Stimulated activated naive CD8-positive, alpha-beta T cell treated with anti-CD3 and anti-CD28 coated beads, Interleukin-15, Interleukin-2, amounts not matched to agents 100 U/mL and 50 U/mL, for 24 hours (primary cell): ENCODE measurements around the gene CHSY3.
A peak's percentile ranks its signal among the peaks of the same experiment; 100 is the strongest.

Experiments used
- ATAC-seq: fragments of 150-1000 bp; cut with Tn5 transposase; one replicate; pipeline ENCODE4 v1.10.0; 2021
- DNase-seq: peaks from one replicate; pipeline ENCODE4 v3.0.0; 2021

CHSY3 gene

DNA sequence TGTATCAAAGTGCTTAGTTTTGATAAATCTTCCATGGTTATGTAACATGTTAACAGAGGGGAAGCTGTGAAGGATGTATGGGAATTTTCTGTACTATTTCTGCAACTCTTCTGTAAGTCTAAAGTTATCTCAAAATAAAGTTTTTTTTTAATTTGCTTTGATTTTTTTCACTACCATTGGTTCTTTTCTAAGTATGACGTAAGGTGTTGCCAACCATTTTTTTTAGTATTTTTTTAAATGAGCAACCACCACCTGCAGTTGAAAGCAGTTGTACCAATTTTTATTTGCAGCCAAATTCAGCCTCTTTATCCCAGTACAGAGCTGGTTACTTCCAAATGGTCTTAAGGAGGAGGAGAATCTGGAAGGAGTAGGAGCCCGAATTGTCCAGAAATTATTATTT is 192.2 kb downstream of the CHSY3 start:
- DNase-seq: no peak
- ATAC-seq: no peak

DNA sequence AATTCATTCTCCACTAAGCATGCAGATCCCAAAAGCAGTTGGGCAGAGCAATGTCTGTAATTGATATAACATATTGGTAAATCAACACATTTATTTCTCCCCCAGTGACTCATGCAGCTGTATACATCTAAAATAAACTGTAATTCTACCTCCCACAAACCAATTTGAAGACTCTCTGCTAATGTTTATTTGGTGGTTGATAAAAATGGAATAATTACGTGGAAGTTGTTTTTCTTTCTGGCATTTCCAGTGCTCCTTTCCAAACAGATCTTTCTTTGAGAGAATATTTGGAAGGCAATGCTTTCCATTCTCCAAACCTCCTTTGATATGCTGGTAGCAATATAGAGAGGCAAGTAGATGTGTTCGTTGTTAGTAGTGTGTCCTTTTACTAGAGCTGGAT is 194.7 kb downstream of the CHSY3 start:
- DNase-seq (no peak), ATAC-seq (no peak)

DNA sequence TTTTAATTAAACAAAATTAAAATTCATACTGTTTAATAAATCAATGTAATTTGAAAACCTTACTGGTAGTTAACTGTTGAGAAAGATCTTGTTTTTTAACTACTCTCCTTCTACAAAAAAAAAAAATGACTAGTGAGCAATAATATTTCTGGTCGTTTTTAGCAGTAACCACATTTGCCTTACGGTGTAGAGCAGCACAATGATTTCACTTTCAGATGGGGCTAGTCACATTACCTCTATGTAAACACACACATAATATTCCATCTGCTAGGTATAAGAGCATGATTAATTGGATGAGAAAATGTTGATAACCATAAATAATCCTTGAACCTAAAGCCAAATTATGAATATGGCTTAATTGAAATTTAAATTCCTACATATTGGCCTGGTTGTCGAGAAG is 198.1 kb downstream of the CHSY3 start:
- DNase-seq: no peak
- no peak for ATAC-seq

DNA sequence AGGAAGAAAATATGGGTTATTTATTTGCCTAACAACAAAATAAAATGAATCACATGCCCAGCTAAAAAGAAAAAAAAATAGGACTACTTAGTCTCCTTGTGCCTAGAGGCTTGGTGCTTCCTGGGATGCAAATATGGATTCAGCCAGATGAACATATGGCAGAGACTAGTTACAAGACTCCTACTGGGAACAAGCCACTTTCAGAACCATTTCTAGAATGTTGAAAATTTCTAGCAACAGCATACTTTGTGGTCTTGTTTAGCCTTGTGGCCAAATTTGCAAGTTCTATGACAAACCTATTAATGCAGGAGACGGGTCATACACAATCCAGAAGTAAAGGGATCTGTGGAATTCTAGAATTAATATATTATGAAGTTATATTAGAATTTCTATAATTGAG is 198.7 kb downstream of the CHSY3 start:
- ATAC-seq: no peak
- no peak for DNase-seq

DNA sequence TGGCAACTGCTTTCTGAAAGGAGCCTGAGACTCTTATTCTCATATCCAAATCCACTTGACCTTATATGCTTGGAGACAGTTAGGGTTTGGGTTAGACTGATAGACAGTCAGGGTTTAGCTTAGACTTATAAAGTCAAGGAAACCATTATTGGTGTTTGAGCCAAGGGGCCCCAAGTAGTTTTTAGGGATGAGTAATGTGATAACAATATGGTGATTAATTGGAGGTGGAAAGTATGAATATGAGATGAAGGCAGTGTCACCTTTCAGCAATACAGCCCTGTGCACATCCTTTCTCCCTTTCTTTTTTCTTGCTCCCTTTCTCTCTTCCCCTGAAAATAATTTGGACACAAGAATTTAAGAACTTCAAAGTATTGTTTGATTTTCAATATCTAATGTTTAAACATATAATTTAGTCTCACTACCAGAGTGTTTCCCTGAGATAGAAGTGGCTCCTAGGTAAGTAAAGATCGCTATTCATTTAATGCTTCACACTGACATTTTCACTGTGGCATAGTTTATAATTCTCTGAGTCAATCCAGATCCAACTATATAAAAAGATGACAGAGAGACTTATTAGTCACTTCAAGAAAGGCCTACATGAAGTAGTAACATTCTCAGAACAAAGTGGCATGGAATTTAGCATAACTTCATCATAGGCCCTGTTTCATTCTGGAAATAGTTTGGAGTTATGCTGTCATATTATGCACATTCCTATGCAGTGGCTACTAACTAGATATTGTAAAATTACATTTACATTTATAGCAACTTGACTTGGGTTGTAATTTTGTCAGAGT is 200.8 kb downstream of the CHSY3 start:
- peak; percentile 61 for ATAC-seq
- no peak for DNase-seq

DNA sequence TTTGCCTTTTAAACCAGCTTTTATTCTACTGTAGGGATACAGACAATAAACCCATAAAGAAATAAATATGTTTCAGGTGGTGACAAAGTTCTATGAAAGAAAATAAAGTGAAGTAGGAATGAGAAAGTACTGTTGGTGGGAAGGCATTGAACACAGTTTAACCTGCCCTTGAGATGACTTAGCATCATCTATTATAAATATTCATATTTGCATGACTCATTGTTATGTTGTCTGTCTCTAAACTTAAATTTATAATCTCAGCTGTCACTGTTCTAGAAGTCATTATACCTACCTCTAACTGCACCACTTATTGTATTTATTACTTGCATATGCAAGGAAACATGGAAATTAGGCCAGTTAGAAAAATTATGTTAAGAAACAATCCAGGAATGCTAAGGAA is 202.2 kb downstream of the CHSY3 start:
- ATAC-seq (no peak), DNase-seq (no peak)

DNA sequence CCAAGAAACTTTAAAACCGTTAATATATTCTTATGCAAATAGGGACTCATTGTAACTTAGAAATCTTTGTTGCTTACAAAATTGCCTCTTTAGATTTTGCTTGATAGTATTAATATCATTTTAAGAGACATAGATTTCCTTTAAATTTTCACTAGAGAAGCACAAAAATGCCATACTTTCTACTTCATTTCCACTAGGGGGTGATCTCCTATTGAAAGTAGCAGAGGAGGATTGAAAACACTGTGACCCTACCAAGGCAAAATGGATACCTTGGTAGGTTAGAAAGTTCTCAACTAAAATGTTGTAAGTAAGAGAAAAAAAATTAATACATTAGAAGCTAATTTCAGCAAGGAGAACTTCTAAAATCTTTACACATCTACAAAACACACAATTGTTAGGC is 204.9 kb downstream of the CHSY3 start:
- ATAC-seq (no peak), DNase-seq (no peak)

DNA sequence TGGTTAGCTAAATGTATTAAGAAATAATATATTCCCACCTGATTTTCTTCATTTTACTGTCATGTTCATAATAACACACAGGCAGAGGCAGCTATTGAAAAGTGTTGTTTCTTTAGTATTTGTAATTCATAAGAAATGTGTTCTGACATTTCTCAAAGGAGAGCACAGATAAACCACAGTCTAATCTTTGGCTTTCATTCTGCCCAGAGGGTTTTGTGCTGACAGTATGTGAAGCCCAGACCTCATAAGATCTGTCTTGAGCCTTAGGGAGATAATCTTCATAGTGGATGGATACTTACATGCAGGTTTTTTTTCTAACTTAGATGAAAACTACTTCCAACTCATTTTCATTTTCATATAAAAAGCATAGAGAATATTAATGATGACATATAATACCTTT is 206.1 kb downstream of the CHSY3 start:
- DNase-seq: no peak
- ATAC-seq: no peak

DNA sequence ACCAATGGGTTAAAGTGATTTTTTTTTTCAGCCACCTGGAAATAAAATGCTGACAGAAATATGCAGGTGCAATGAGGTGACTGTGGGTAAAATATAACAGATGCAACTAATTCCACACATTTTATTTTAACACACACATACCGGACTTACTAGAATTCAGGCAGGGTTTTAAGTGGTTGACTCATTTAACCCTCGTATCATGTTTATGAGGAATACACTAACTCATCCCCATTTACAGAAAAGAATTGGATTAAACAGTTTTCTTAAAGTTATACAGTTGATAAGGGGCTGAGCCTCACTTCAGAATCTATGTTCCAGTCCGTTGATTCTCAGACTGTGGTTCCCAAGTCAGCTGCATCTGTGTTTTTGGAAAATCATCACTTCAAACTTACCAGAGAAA is 207.5 kb downstream of the CHSY3 start:
- no peak for ATAC-seq

DNA sequence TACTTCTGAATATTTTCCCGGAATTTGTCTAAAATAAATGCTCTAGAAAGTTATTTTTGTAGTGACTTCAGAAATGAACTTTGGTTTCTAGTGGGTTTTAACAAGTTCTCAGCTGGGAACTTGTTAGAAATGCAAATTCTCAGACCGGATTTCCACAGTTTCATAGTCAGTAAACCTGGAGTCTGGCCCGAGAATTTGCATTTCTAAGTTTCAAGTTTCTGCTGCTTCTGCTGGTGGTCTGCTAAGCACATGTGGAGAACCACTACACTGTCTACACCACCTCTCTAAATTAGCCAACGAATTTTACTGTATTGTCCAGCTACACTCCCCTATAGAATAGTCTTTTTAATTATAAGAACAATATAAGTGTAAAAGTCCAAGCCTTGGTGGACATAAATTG is 208.0 kb downstream of the CHSY3 start:
- ATAC-seq (no peak), DNase-seq (no peak)

More for the DNA sequence above, 207.5 kb downstream of the CHSY3 start:
- no peak for DNase-seq

DNA sequence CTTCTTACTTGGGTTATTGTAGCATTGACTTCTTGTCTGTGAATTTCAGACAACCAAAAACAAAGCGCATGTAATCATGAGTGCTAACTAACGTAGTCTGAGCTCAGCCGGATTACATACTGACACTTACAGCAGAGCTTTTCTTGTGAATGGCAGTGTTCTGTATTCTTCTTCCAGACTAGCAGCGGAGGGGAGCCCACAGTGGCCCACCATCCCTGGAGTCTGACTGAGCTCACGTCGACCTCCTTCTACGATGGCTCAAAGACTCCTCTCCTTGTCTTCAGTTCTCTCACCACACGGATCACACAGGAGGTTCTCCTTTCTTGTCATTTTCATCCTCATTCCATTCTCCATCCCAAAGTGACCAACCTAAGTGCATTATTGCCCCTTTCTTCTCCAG is 211.4 kb downstream of the CHSY3 start:
- DNase-seq (no peak), ATAC-seq (no peak)

DNA sequence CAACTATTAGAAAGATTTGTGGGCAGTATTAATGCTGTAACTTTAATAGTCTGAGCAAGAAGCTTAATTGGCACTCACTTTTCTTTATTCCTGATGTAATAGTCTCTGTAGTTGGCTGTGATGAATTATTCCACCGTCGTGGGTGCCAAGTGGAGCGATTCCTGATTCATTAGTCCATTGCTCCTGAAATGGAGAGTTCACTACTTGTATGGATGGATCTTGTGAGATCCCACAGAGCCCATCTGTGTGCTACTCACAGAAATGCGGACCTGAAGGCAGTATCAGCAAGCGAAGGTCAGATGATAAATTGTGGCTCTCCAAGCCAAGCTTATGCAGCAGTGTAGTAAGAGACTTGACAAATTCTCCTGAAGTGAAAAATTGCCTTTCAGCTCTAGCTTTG is 212.2 kb downstream of the CHSY3 start:
- DNase-seq (no peak), ATAC-seq (no peak)

DNA sequence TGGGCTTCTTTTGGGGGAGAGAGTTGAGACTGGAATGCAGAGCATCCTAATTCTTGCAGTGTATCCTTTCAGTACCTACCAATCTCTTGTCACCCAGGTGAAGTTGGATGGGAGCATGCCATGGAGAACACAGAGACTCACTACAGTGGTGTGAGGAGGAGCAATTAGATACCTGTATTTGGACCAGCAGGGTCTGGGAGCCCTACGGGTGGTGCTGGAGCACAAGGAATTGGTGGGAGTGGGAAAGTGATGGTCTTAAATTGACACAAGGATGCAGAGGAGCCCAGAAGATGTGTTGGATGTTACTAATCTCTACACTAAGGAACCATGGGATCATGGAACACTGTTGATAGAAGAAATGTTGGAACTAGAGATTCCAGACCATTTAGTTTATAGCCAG is 212.7 kb downstream of the CHSY3 start:
- DNase-seq (no peak), ATAC-seq (no peak)

DNA sequence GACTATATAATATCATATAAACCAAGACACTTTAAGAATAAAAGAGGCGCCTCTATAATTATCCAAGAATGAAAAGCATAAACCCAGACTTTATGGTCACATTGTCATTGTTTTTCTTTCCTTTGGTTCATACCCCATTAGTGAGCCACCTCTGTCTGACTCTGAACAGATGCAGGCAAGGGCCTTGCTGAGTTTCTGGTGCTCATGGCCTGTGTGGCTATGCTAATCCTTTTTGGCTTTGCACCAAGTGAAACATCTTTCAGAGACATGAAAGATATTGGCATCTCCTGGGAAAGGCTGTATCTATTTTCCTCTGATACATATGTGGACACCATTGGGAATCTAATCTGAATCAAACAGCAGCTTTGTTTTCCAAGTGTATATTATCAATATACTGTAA is 222.5 kb downstream of the CHSY3 start:
- no peak for ATAC-seq
- no peak for DNase-seq

DNA sequence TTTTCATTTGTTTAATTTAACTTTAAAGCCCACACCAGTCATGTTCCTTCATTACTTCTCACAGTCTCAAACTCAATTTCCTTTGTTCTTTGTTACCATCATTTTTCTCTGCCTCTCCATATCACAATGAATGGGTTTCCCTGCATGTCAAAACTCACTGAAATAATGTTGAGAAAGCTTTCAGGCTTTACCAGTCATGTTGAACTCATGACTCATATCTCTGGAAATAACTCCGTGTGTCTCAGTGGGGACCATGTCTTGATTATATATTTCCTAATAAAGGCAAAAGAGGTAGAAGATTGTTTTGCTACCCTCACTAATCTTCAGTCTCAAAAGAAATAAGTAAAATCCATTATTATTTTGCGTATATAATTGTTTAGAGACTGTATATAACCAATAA is 231.2 kb downstream of the CHSY3 start:
- no peak for DNase-seq
- ATAC-seq: no peak

DNA sequence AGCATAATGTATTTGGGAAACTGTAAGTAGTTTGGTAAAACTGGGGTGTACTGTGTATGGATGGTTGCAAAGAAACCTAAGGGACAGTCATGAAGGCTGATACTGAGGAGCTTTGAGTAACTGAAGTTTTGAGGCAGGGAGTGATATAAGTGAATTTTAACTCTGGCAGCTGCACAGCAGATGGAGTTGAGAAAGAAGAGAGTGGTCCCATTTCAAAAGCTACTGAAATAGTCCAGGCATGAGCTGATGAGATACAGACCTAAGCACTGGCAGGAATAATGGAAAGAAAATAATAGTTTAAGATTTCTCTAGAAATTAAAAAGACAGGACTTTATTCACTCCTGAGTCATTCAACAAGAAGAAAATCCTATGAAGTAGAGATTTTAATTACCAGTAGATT is 232.0 kb downstream of the CHSY3 start:
- ATAC-seq (no peak), DNase-seq (no peak)

DNA sequence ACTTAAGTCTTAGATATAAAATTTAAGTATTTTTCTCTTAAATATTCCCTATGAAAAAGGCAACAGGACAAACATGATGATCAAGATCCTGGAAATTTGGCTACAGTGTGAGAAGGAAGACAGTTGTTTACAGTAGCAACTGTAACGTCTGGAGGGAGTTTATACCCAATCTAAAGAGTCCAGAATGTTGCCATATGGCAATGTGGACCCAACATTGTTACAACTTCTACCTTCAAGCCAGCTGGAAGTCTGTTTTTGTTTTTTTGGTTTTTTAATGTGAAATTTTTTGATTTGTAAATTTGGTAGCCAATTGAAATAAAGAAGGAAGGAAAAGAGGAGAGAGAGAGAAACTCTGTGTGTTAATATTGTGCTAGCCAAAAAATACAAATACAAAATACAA is 233.4 kb downstream of the CHSY3 start:
- DNase-seq (no peak), ATAC-seq (no peak)

DNA sequence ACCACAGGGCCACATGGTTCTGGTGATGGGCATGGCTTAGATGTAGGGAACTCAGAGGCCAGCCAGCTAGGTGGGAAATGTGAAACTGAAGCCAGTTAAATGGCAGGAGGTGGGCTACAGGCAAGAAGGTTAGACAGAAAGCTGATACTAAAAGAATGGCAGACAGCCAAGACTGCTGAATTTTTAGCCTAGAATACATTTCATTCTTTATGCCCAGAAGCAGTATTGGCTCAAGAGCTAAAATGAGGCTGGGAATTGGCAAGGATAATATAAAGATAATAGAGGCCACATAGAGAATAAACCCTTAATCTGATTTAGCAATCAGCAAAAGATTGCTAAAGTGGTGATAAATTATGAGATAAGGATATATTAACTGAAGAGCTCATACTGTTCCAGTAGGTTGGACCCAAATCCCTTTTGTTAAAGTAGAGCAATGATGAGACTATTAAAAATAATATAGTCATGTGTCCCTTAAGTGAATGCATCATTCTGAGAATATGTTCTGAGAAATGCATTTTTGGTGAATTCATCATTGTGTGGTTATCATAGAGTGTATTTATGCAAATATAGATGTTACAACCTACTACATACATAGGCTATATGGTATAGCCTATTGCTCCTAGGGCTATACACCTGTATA is 234.3 kb downstream of the CHSY3 start:
- ATAC-seq (no peak), DNase-seq (no peak)

DNA sequence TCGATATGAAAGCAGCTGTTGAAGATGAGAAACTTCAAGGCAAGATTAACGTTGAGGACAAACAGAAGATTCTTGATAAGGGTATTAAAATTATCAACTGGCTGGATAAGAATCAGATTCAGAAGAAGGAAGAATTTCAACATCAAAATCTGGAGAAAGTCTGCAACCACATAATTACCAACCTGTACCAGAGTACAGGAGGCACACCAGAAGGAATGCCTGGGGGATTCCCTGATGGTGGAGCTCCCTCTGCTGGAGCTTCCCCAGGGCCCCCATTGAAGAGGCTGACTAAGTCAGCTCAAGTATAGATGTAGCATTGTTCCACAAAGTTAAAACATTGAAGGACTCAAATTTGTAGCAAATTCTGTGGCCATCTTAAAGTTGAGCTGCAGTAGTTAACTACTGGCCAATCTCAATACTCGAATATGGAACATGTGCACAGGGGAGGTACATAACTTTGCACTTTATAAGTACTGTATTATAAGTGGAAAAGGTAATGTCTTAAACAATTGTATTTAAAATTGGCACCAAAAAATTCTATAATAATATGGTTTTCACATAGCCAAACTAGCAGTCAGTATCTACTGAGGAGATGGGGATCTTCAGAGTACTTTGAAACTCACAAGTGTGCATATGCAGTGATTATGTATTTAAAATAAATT is 237.5 kb downstream of the CHSY3 start:
- DNase-seq: peak; percentile 7
- no peak for ATAC-seq

DNA sequence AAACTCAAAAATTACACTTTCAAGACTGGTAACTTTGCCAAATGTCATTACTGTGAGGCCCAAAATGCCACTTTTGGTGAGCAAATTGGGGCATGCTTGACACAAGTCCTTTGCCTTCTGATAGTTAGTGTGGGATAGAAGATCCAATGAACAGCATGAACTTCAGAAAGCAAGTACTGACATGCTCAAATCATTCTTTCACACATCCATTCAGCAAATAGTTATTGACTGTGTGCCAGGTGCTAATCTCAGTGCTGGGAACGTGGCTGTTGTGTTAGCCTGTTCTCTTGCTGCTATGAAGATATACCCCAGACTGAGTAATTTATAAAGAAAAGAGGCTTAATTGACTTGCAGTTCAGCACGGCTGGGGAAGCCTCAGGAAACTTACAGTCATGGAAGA is 247.0 kb downstream of the CHSY3 start:
- no peak for DNase-seq
- no peak for ATAC-seq

DNA sequence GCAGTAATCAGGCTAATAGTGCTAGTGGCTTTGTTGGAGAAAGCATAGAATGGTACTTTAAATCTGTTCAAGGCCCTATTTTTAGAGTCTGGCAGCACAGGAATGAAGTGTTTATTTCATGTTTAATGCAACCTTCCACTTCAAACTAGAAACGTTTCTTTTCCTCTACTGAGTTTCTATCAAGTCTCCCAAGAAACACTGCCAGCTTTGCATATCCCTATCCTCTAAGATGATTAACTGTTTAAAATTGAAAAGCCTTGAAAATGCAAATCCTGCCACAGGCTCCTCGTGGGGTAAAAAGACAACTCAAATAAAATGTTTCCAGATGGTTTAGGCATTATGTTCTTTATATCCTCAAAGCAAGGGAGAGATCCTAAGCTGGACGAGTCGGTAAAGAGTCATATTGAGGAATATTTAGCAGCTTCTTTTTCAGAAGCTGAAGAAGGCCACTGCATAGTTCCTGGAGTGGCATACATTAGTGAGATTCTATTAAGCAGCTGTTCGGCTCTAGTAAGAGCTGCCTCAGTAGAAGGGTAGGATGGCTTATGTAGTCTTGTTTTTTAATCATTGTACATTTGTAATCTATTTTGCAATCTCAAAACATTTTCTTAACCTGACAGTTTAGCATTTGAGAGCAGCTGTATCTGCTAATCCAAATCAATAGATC is 251.2 kb downstream of the CHSY3 start:
- DNase-seq (no peak), ATAC-seq (no peak)

DNA sequence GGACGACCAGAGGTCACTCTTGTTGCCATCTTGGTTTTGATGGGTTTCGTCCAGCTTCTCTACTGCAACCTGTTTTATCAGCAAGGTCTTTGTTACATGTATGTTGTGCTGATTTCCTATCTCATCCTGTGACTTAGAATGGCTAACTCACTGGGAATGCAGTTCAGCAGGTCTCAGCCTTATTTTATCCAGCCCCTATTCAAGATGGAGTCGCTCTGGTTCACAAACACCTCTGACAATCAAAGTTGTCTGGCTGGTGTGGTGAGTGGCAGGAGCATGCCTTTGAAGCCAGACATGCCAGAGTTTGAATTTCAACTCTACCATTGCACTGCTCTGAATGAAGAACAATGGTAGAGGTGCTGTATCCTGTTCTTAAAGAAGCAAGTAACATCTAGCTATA is 253.8 kb downstream of the CHSY3 start:
- no peak for ATAC-seq
- DNase-seq: no peak

DNA sequence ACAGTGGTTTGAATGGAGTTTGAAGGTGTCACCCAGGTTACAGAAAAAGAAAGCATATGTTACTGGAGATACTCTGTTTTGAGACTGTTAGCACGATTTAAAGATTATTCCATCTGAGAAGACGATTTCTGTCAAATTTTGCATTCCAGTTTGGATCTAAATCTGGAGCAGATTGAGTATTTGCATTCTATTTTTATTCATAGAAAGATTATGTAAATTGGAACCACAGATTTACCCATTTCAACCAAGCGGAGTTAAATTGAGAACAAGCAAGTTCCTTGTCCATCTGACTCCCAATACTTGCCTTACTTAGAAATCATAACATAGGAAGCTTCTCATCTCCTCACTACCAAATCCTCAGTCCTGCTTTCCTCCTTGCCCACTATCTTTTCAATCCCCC is 255.7 kb downstream of the CHSY3 start:
- DNase-seq (no peak), ATAC-seq (no peak)
